T-cell (primary cell): ENCODE results near the gene PCNX2. TPM values are rescaled to one million over a fixed set of nuclear protein-coding genes. Genes with fewer than 3 reads are reported as not detected.

Experiments used
- ATAC-seq, 4 experiments: fragments of 200-7000 bp in 3 of 4; fragments of 150-1000 bp in 1 of 4; cut with Tn5 transposase; replicated peaks in 1 of 4; 1 replicate in 3 of 4; 2 replicates in 1 of 4; pipeline ENCODE4 v1.10.0; 2021; ENCODE audit warnings: moderate library complexity in 3 of 4, mild to moderate bottlenecking in 2 of 4, moderate number of reproducible peaks in 1 of 4
- CTCF ChIA-PET, 2 donors: fragments of 300-600 bp; sonication (Branson Sonifier 250); formaldehyde crosslinking; loops; one replicate each; lab custom pipeline; 2022; ENCODE audit warnings: antibody characterized with exemption in 2 of 2; lab: Charles Lee
- POLR2A ChIA-PET, 2 donors: fragments of 300-600 bp; sonication (Branson Sonifier 250); formaldehyde crosslinking; loops; one replicate each; lab custom pipeline; 2022; ENCODE audit warnings: antibody characterized with exemption in 2 of 2; lab: Charles Lee
- DNase-seq, 35 experiments: peaks; one replicate each; pipeline versions ENCODE4 v3.0.0 to v3.0.0-alpha.2; 2013 to 2023
- H3K27ac ChIP-seq: one replicate; pipeline ENCODE4 v1.5.1; 2013; ENCODE audit warnings: low read length
- H3K27me3 ChIP-seq, 2 experiments: replicated peaks in 1 of 2; 1 replicate in 1 of 2; 2 replicates in 1 of 2; pipeline versions ENCODE4 v1.6.1 to v1.7.0; 2013; ENCODE audit warnings: low read length in 1 of 2, mixed read lengths in 1 of 2; ENCODE audit not compliant: control insufficient read depth in 2 of 2, insufficient read depth in 2 of 2; ENCODE audit errors: extremely low read depth in 1 of 2
- H3K36me3 ChIP-seq, 2 donors: 1 replicate in 1 of 2; 2 replicates in 1 of 2; pipeline versions ENCODE4 v1.6.1 to v1.7.0; 2013; ENCODE audit warnings: low read length in 1 of 2; ENCODE audit not compliant: control insufficient read depth in 2 of 2, insufficient read depth in 1 of 2; ENCODE audit errors: extremely low read depth in 1 of 2
- H3K4me1 ChIP-seq, 2 experiments: 1 replicate in 1 of 2; 2 replicates in 1 of 2; pipeline versions ENCODE4 v1.6.1 to v1.7.0; 2013; ENCODE audit warnings: low read length in 2 of 2, mixed read lengths in 1 of 2; ENCODE audit not compliant: insufficient read depth in 2 of 2, control insufficient read depth in 1 of 2; ENCODE audit errors: extremely low read depth in 1 of 2
- H3K4me3 ChIP-seq, 2 donors: 1 replicate in 1 of 2; 2 replicates in 1 of 2; pipeline versions ENCODE4 v1.5.1 to v1.7.0; 2013; ENCODE audit warnings: mild to moderate bottlenecking in 2 of 2, low read length in 1 of 2, moderate library complexity in 1 of 2; ENCODE audit not compliant: control insufficient read depth in 1 of 2; ENCODE audit errors: extremely low read depth in 1 of 2
- H3K9me3 ChIP-seq: 2 replicates; pipeline ENCODE4 v1.7.0; 2013
- H3K27ac Mint-ChIP-seq, 2 donors: one replicate each; pipeline ENCODE4 v1.8.0; 2020 to 2021; ENCODE audit warnings: mild to moderate bottlenecking in 2 of 2, mixed read lengths in 2 of 2
- H3K27me3 Mint-ChIP-seq, 2 donors: one replicate each; pipeline ENCODE4 v1.8.0; 2021 to 2022; ENCODE audit warnings: mixed read lengths in 2 of 2
- H3K36me3 Mint-ChIP-seq: one replicate; pipeline ENCODE4 v1.8.0; 2021; ENCODE audit warnings: mixed read lengths
- H3K4me1 Mint-ChIP-seq, 3 donors: one replicate each; pipeline ENCODE4 v1.8.0; 2020 to 2022; ENCODE audit warnings: mixed read lengths in 3 of 3, mild to moderate bottlenecking in 1 of 3
- H3K4me3 Mint-ChIP-seq, 3 donors: one replicate each; pipeline ENCODE4 v1.8.0; 2020 to 2022; ENCODE audit warnings: mild to moderate bottlenecking in 3 of 3, mixed read lengths in 3 of 3, moderate library complexity in 3 of 3
- H3K9me3 Mint-ChIP-seq, 3 donors: one replicate each; pipeline ENCODE4 v1.8.0; 2020 to 2022; ENCODE audit warnings: mixed read lengths in 3 of 3
- WGBS: methylation state at CpG from one replicate; pipeline ENCODE4 v1.1.5; 2013; ENCODE audit warnings: missing lambda C conversion rate; ENCODE audit not compliant: insufficient coverage; 5-methylcytosine and 5-hydroxymethylcytosine counted together
- total RNA-seq, 35 experiments: library from RNA in 6 of 35; stranded (reverse) in 6 of 35; fragments of 120-200 nt in 1 of 35; gene quantifications; one replicate each; pipeline versions ENCODE4 v1.2.1 to v1.2.4 and lab custom pipeline; 2013 to 2026

The PCNX2 gene
- total RNA-seq, 5 donors from 2014 or later (not counting 1 experiment from before 2014, with no cell fraction given), result 47.2 to 91.7 (median 68.6) TPM

- no peak for ATAC-seq
- Histone ChIP-seq H3K27me3 (no peaks in the 10 kb centered on the region), H3K9me3 (no peaks in the 10 kb centered on the region), H3K27ac (no peak overlapping the region), H3K4me1 (no peaks in the 10 kb centered on the region), H3K4me3 (no peak overlapping the region), H3K36me3 (peaks cover 3 to 37% of the 10 kb centered on the region in 2 donors)
- no peaks in the 10 kb centered on the region for H3K27me3 Mint-ChIP-seq
- no peak for DNase-seq
- WGBS, result 100% methylated on average over 1 of the region's 6 CpGs
- ChIA-PET CTCF (no interaction called here), POLR2A (no interaction called here)
- no peak overlapping the region for H3K4me3 Mint-ChIP-seq
- peaks cover 0 to 2% (median 1%) of the 10 kb centered on the region in 3 donors for H3K4me1 Mint-ChIP-seq
- no peak overlapping the region for H3K27ac Mint-ChIP-seq
- no peaks in the 10 kb centered on the region for H3K9me3 Mint-ChIP-seq
- peaks cover 74% of the 10 kb centered on the region for H3K36me3 Mint-ChIP-seq
These were observed 278.7 kb downstream of the PCNX2 start for GRCh38 chr1:233016798-233017197.

GRCh38 chr1:233015965-233016364 lies 279.6 kb downstream of the PCNX2 start:
- WGBS, result 0% methylated on average over 1 of the region's 2 CpGs
- Mint-ChIP-seq H3K27me3 (no peaks in the 10 kb centered on the region), H3K4me3 (no peak overlapping the region), H3K36me3 (peaks cover 73% of the 10 kb centered on the region), H3K4me1 (peaks cover 0 to 2% (median 1%) of the 10 kb centered on the region in 3 donors), H3K27ac (no peak overlapping the region), H3K9me3 (no peaks in the 10 kb centered on the region)
- CTCF ChIA-PET, result interaction anchor here in 1 of 2 donors (0.7 kb wide), 1 partner anchor 1100 kb away, joined by 3 read pairs; no protein-coding TSS in a partner anchor
- H3K4me1 ChIP-seq, result no peaks in the 10 kb centered on the region
- no peak overlapping the region for H3K27ac ChIP-seq
- DNase-seq (no peak), ATAC-seq (no peak)
- POLR2A ChIA-PET, result interaction anchor here in 1 of 2 donors (0.6 kb wide), 1 partner anchor 124 kb away, joined by 3 read pairs; no protein-coding TSS in a partner anchor
- H3K9me3 ChIP-seq, result no peaks in the 10 kb centered on the region
- no peaks in the 10 kb centered on the region for H3K27me3 ChIP-seq
- H3K36me3 ChIP-seq, result peaks cover 3 to 42% of the 10 kb centered on the region in 2 donors
- no peak overlapping the region for H3K4me3 ChIP-seq

GRCh38 chr1:233012021-233012420 lies 283.5 kb downstream of the PCNX2 start:
- CTCF ChIA-PET, result no interaction called here
- H3K9me3 Mint-ChIP-seq, result no peaks in the 10 kb centered on the region
- POLR2A ChIA-PET, result no interaction called here
- H3K4me3 Mint-ChIP-seq, result no peak overlapping the region
- no peaks in the 10 kb centered on the region for H3K4me1 Mint-ChIP-seq
- no peak overlapping the region for H3K27ac ChIP-seq
- ATAC-seq (no peak), DNase-seq (no peak)
- H3K27me3 Mint-ChIP-seq, result no peaks in the 10 kb centered on the region
- no peak overlapping the region for H3K27ac Mint-ChIP-seq
- H3K9me3 ChIP-seq, result no peaks in the 10 kb centered on the region
- H3K36me3 ChIP-seq, result peaks cover 3 to 35% of the 10 kb centered on the region in 2 donors
- peaks cover 70% of the 10 kb centered on the region for H3K36me3 Mint-ChIP-seq
- WGBS, result no CpG with 5 or more reads among the region's 1 CpG
- H3K4me1 ChIP-seq, result no peaks in the 10 kb centered on the region
- H3K4me3 ChIP-seq, result no peak overlapping the region
- no peaks in the 10 kb centered on the region for H3K27me3 ChIP-seq

- Mint-ChIP-seq H3K4me3 (no peak overlapping the region), H3K9me3 (no peaks in the 10 kb centered on the region), H3K27me3 (no peaks in the 10 kb centered on the region), H3K36me3 (peaks cover 70% of the 10 kb centered on the region), H3K4me1 (no peaks in the 10 kb centered on the region), H3K27ac (no peak overlapping the region)
- no CpG with 5 or more reads among the region's 3 CpGs for WGBS
- ChIA-PET POLR2A (no interaction called here), CTCF (no interaction called here)
- H3K27me3 ChIP-seq, result no peaks in the 10 kb centered on the region
- H3K4me3 ChIP-seq, result no peak overlapping the region
- no peak overlapping the region for H3K27ac ChIP-seq
- H3K9me3 ChIP-seq, result no peaks in the 10 kb centered on the region
- peaks cover 3 to 37% of the 10 kb centered on the region in 2 donors for H3K36me3 ChIP-seq
- ATAC-seq, result no peak
- H3K4me1 ChIP-seq, result no peaks in the 10 kb centered on the region
- DNase-seq, result no peak
These were observed 285.4 kb downstream of the PCNX2 start for GRCh38 chr1:233010146-233010545.

- Histone ChIP-seq H3K27ac (no peak overlapping the region), H3K4me1 (no peaks in the 10 kb centered on the region), H3K36me3 (peaks cover 0 to 11% of the 10 kb centered on the region in 2 donors), H3K9me3 (no peaks in the 10 kb centered on the region), H3K4me3 (no peak overlapping the region), H3K27me3 (no peaks in the 10 kb centered on the region)
- no peaks in the 10 kb centered on the region for H3K4me1 Mint-ChIP-seq
- H3K4me3 Mint-ChIP-seq, result no peak overlapping the region
- no peak for DNase-seq
- no CpG with 5 or more reads among the region's 3 CpGs for WGBS
- peaks cover 63% of the 10 kb centered on the region for H3K36me3 Mint-ChIP-seq
- no peak for ATAC-seq
- H3K9me3 Mint-ChIP-seq, result no peaks in the 10 kb centered on the region
- CTCF ChIA-PET, result interaction anchor here in 1 of 2 donors (0.5 to 0.7 kb wide), 3 partner anchors 21 to 358 kb away, joined by 3 to 5 read pairs (median 5); no protein-coding TSS in a partner anchor
- POLR2A ChIA-PET, result no interaction called here
- H3K27ac Mint-ChIP-seq, result no peak overlapping the region
- H3K27me3 Mint-ChIP-seq, result no peaks in the 10 kb centered on the region
These were observed 289.0 kb downstream of the PCNX2 start for GRCh38 chr1:233006541-233006973.

- no CpG with 5 or more reads among the region's 6 CpGs for WGBS
- CTCF ChIA-PET, result interaction anchor here in 1 of 2 donors (0.6 to 0.7 kb wide), 2 partner anchors 22 to 24 kb away, joined by 3 to 5 read pairs; no protein-coding TSS in a partner anchor
- Mint-ChIP-seq H3K27me3 (no peaks in the 10 kb centered on the region), H3K36me3 (peaks cover 64% of the 10 kb centered on the region), H3K4me3 (no peak overlapping the region), H3K27ac (no peak overlapping the region), H3K4me1 (no peaks in the 10 kb centered on the region), H3K9me3 (no peaks in the 10 kb centered on the region)
- Histone ChIP-seq H3K36me3 (peaks cover 0 to 8% of the 10 kb centered on the region in 2 donors), H3K4me3 (no peak overlapping the region), H3K4me1 (no peaks in the 10 kb centered on the region), H3K27me3 (no peaks in the 10 kb centered on the region), H3K27ac (no peak overlapping the region), H3K9me3 (no peaks in the 10 kb centered on the region)
- ATAC-seq, result no peak
- POLR2A ChIA-PET, result no interaction called here
- no peak for DNase-seq
These were observed 289.4 kb downstream of the PCNX2 start for GRCh38 chr1:233006108-233006507.
